ENCODE results near the gene BMP5.
"Not testable (repeated sequence)": the region's sequence is repeated elsewhere in the genome, so short reads cannot be mapped to it uniquely, and the experiment has no call there.

The BMP5 gene

DNA sequence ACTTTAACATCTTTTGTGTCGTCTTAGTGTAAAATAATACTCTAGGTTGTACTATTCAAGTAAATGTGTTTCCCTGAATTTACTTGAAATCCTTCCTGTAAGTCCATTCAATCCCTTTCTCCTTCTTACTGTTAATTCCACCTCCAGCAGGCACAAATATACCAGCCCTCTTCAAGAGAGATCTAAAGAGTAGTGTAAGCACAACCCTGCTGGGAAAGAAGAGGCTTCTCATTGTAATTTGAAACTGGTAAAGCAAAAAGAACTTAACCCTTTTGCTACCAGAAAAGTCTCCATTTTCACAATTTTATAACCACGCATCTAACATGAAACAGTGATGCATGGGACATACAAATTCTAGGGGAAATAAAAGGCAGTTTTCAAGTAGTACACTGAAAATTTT, at the start of gene BMP5:
TSS of gene BMP5 (minus strand) at position 191 of the 400 bp plus-strand sequence. CDS start 725 bp downstream, outside the sequence.
- Histone ChIP-seq H3K4me2 (no peak within 1 kb of the TSS), H3K27ac (no peak within 1 kb of the TSS), H3K4me3 (no peak within 1 kb of the TSS)

DNA sequence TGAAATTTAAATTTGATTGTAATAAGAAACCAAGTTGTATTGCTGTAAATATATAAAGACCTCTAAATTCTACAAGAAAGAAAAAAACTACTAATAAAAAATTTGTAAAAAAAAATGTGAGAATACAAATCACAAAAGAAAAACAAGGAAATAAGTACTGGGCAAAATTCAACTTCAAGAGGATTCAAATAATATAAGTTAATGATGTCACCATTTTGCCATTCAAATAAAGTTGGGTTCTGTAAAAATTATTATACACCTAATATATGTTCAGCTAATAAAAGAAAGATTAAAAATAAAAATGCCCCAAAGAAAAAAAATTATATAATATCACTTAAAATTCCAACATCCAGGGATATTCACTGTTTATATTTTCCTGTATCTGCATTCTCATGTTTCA, 47.0 kb upstream of the BMP5 start:
- no peaks in the 10 kb centered on the region for H3K9me3 ChIP-seq (replicated peaks in 1 of 11)
- no peak overlapping the region for H3K4me3 ChIP-seq
- H3K4me2 ChIP-seq, result no peak overlapping the region
- TF ChIP-seq Cebpa-rat (IDR thresholded peaks at IDR 0.05), result no peak
- no peaks in the 10 kb centered on the region for H4K20me1 ChIP-seq
- no peak overlapping the region for H3K27ac ChIP-seq
- H3K36me3 ChIP-seq, result no peaks in the 10 kb centered on the region
- no peaks in the 10 kb centered on the region for H3K4me1 ChIP-seq
- H3K9ac ChIP-seq, result no peak overlapping the region
- no peaks in the 10 kb centered on the region for H3K27me3 ChIP-seq

More for the DNA sequence above, at the start of gene BMP5:
- Histone ChIP-seq H4K20me1 (no peaks in the 10 kb centered on the region), H3K4me1 (no peaks in the 10 kb centered on the region), H3K9me3 (replicated peaks in 1 of 11) (no peaks in the 10 kb centered on the region), H3K9ac (no peak within 1 kb of the TSS), H3K27me3 (no peaks in the 10 kb centered on the region), H3K36me3 (no peaks in the 10 kb centered on the region)
- TF ChIP-seq Cebpa-rat (IDR thresholded peaks at IDR 0.05), result no peak

DNA sequence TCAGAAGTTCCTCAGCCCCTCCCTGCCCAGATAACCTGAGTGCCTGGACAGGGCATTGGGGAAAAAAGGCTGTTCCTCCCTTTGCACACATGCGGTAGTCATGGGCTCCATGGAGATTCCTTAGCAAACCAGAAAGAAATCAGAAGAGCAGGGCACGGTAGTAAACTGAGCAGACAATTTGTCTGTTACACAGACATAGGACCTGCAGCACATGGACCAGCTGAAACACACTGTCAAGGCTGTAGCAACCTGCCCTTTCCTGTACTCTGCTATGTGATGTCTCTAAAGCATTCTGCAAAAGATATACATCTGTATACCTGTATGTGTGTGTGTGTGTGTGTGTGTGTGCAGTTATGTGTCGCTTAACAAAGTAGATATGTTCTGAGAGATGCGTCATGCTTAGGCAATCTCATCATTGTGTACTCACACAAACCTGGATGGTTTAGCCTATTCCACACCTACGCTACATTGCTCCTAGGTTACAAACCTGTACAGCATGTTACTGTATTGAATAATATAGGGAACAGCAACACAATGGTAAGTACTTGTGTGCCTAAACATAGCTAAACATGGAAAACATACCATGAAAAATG, 44.4 kb upstream of the BMP5 start:
- H3K4me2 ChIP-seq, result no peak overlapping the region
- H3K4me3 ChIP-seq, result no peak overlapping the region
- H3K9me3 ChIP-seq (replicated peaks in 1 of 11), result no peaks in the 10 kb centered on the region
- no peaks in the 10 kb centered on the region for H4K20me1 ChIP-seq
- H3K36me3 ChIP-seq, result no peaks in the 10 kb centered on the region
- H3K27me3 ChIP-seq, result no peaks in the 10 kb centered on the region
- H3K9ac ChIP-seq, result no peak overlapping the region
- no peaks in the 10 kb centered on the region for H3K4me1 ChIP-seq
- no peak overlapping the region for H3K27ac ChIP-seq
- no peak for TF ChIP-seq Cebpa-rat (IDR thresholded peaks at IDR 0.05)

DNA sequence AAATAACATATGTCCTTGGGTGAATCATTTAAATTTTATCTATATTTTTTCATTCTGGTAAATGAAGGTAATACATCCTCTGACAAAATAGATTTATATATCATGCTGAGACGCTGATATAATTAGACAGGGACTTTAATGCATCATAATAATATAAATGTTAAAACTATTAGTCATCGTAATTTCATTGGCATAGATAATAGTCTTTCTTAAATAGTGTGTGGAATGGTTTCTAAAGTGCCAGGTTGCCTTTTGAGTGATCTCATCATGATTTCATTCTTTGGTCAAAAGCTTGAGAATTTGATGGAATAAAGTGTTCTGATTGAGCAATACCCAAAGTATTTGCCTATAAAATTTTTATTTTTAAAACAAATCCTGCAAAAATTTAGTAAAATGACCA, 43.2 kb upstream of the BMP5 start:
- H3K9me3 ChIP-seq (replicated peaks in 1 of 11), result no peaks in the 10 kb centered on the region
- no peaks in the 10 kb centered on the region for H3K36me3 ChIP-seq
- no peaks in the 10 kb centered on the region for H3K4me1 ChIP-seq
- no peak overlapping the region for H3K9ac ChIP-seq
- no peaks in the 10 kb centered on the region for H3K27me3 ChIP-seq
- no peak overlapping the region for H3K27ac ChIP-seq
- TF ChIP-seq Cebpa-rat (IDR thresholded peaks at IDR 0.05), result no peak
- H4K20me1 ChIP-seq, result no peaks in the 10 kb centered on the region
- no peak overlapping the region for H3K4me2 ChIP-seq
- no peak overlapping the region for H3K4me3 ChIP-seq

DNA sequence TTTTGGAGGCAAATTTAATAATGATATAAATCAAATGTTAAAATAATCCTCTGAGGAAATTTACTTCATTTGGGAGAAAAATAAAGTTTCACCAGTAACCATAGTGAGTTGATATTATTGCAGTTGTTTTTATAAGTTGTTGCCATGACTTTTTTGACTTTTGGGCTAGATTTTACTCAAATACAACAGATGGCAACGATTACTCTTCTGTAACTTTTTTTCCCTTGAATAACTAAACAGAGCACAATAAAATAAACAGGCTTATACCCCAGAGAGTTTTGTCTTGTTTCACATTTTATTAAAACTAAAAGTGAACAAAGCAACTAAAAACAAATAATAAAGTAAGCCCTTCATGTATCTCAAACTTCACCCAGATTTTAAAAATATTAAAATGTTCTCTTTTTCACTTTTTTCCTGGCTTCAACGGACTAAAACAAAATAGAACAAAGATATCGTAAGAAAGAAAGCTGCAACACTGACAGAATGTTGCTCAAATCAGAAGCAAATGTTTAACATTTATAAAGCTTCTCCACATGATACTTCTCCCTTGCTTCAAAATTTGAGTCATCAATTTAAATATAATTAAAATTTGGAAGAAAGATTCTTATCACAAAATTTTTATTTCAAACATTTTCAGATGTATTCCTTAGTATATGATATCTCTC, 42.5 kb upstream of the BMP5 start:
- no peak for TF ChIP-seq Cebpa-rat (IDR thresholded peaks at IDR 0.05)

DNA sequence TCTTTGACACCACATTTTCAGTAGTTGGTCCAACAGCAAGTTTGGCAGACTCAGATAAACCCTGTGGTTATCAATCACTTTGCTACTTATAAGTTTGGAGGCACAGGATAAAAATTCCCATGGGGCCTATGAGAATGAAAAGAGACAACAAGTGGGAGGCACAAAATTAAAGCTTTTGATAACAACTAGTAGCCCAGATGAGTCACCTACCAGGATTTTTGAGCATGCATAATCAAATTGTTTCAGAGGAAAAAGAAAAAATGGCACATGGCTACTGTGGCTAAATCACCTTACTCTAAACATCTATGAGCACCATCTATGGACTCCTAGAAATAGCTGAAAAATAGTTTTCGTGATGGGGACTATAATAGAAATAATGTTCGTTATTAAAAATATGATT, 40.8 kb upstream of the BMP5 start:
- Histone ChIP-seq H3K9me3 (replicated peaks in 1 of 11) (no peaks in the 10 kb centered on the region), H4K20me1 (no peaks in the 10 kb centered on the region), H3K36me3 (no peaks in the 10 kb centered on the region), H3K4me2 (no peak overlapping the region), H3K9ac (no peak overlapping the region), H3K27me3 (no peaks in the 10 kb centered on the region), H3K4me1 (no peaks in the 10 kb centered on the region), H3K27ac (no peak overlapping the region), H3K4me3 (no peak overlapping the region)
- no peak for TF ChIP-seq Cebpa-rat (IDR thresholded peaks at IDR 0.05)

More for the DNA sequence above, 42.5 kb upstream of the BMP5 start:
- no peaks in the 10 kb centered on the region for H3K36me3 ChIP-seq
- no peak overlapping the region for H3K4me3 ChIP-seq
- H3K9me3 ChIP-seq (replicated peaks in 1 of 11), result no peaks in the 10 kb centered on the region
- H3K9ac ChIP-seq, result no peak overlapping the region
- no peak overlapping the region for H3K4me2 ChIP-seq
- no peaks in the 10 kb centered on the region for H4K20me1 ChIP-seq
- H3K4me1 ChIP-seq, result no peaks in the 10 kb centered on the region
- no peak overlapping the region for H3K27ac ChIP-seq
- H3K27me3 ChIP-seq, result no peaks in the 10 kb centered on the region

DNA sequence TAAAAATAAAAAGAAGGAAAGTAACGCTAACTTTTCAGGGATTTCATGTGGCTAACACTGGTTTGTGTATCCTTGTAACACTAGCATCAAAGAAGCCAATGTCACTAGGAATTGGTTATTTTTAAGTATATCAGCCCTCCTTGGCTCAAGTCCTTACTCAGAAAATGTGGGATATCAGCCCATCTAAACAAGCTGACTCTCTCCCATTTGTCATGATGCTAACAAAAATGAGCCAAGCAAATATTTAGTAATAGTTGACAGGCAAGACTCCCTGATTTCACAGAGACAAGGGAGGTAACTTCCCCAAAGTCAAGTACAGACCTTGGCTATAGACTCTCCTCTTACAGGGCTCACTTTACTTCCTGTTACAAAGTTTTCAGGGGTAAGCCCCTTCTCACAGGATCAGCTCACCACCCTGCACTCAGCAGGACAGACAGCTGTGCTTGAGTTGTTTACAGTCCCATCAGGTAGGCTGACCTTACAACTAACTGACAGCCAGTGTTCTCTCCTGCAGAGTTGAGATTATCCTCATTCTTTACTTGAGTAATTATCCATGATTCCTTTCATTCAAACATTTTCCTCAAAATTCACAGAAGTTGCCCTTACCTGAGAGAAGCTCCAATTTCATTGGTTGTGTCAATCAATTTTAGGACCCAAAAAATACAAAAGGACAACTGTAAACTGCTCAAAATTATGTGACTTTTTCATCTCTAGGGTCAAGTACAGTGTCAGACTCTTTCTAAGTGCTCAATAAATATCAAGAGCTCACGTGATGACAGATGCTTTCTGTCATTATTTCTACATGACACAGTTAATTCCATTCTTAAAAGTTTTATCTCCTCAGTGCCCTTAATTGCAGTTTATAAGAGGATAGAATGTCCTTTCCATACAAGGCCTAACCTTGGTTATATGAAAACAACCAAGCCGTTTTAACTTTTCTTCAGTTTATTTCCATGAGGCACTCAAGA, 38.1 kb upstream of the BMP5 start:
- no peak overlapping the region for H3K27ac ChIP-seq
- no peak overlapping the region for H3K4me2 ChIP-seq
- peaks cover 0 to 9% (median 3%) of the 10 kb centered on the region in 11 experiments; a peak in 5 of 22 replicates for H3K9me3 ChIP-seq (replicated peaks in 1 of 11)
- H3K4me3 ChIP-seq, result no peak overlapping the region
- no peak for TF ChIP-seq Cebpa-rat (IDR thresholded peaks at IDR 0.05)
- H3K4me1 ChIP-seq, result no peaks in the 10 kb centered on the region
- no peaks in the 10 kb centered on the region for H3K27me3 ChIP-seq
- H3K9ac ChIP-seq, result no peak overlapping the region
- H4K20me1 ChIP-seq, result no peaks in the 10 kb centered on the region
- no peaks in the 10 kb centered on the region for H3K36me3 ChIP-seq

DNA sequence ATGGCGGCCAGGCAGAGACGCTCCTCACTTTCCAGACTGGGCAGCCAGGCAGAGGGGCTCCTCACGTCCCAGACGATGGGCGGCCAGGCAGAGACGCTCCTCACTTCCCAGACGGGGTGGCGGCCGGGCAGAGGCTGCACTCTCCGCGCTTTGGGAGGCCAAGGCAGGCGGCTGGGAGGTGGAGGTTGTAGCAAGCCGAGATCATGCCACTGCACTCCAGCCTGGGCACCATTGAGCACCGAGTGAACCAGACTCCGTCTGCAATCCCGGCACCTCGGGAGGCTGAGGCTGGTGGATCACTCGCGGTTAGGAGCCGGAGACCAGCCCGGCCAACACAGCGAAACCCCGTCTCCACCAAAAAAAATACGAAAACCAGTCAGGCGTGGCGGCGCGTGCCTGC, 35.1 kb upstream of the BMP5 start:
- not testable (repeated sequence) for H3K9me3 ChIP-seq (replicated peaks in 1 of 11); H3K27ac ChIP-seq; H3K4me1 ChIP-seq; H3K4me2 ChIP-seq; H4K20me1 ChIP-seq; H3K4me3 ChIP-seq; H3K27me3 ChIP-seq; H3K9ac ChIP-seq; H3K36me3 ChIP-seq

DNA sequence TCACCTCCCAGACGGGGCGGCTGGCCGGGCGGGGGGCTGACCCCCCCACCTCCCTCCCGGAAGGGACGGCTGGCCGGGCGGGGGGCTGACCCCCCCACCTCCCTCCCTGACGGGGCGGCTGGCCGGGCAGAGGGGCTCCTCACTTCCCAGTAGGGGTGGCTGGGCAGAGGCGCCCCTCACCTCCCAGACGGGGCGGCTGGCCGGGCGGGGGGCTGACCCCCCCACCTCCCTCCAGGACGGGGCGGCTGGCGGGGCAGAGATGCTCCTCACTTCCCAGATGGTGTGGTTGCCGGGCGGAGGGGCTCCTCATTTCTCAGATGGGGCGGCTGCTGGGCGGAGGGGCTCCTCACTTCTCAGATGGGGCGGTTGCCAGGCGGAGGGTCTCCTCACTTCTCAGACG, 34.5 kb upstream of the BMP5 start:
- not testable (repeated sequence) for H3K36me3 ChIP-seq; H3K4me3 ChIP-seq; H4K20me1 ChIP-seq; H3K4me2 ChIP-seq; H3K9ac ChIP-seq; H3K9me3 ChIP-seq (replicated peaks in 1 of 11); H3K27ac ChIP-seq; H3K27me3 ChIP-seq; H3K4me1 ChIP-seq

Measured in BLaER1 treated with 17β-estradiol and CSF1 and Interleukin-3, amounts not matched to agents 10 nM and 100 nM (cell line).